Activated CD8-positive, alpha-beta memory T cell treated with anti-CD3 and anti-CD28 coated beads for 36 hours (primary cell): ENCODE results near the gene SURF4. TPM values are rescaled to one million over a fixed set of nuclear protein-coding genes. Genes with fewer than 3 reads are reported as not detected.
"Not testable (repeated sequence)": the region's sequence is repeated elsewhere in the genome, so short reads cannot be mapped to it uniquely, and the experiment has no call there.

ENCODE experiments used
- CTCF ChIA-PET: fragments of 350-600 bp; sonication (Branson Sonifier 250); formaldehyde crosslinking; loops from one replicate; lab custom pipeline; 2021; ENCODE audit warnings: antibody characterized with exemption; lab: Charles Lee
- POLR2A ChIA-PET: fragments of 350-600 bp; sonication (Branson Sonifier 250); formaldehyde crosslinking; loops from one replicate; lab custom pipeline; 2021; ENCODE audit warnings: antibody characterized with exemption; lab: Charles Lee
- total RNA-seq, 2 experiments: library from RNA; stranded (reverse); gene quantifications; one replicate each; pipeline ENCODE4 v1.2.3, GENCODE V29; 2021

Gene SURF4
- total RNA-seq, 2 experiments from 2014 or later = 260 to 276 TPM

DNA sequence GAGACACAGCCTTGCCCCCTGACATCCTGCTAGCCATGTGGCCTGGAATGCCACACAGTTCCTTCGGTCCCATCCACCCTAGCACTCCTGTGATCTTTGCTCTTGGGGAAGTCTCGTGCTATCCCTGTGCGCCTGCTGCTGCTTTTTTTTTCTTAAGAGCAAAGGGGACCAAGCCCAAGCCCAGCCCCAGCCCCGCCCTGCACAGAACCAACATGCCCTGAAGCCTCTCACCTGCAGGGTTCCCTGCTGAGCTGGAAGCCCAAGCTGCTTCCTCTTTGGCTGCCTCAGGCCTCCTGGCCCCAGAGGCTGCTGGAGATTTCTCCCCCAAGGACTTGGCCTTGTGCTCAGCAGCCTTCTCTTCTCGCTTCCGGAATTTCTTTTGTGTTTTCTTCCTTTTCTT lies 41.7 kb downstream of the SURF4 start:
- ChIA-PET CTCF (no interaction called here), POLR2A (no interaction called here)

DNA sequence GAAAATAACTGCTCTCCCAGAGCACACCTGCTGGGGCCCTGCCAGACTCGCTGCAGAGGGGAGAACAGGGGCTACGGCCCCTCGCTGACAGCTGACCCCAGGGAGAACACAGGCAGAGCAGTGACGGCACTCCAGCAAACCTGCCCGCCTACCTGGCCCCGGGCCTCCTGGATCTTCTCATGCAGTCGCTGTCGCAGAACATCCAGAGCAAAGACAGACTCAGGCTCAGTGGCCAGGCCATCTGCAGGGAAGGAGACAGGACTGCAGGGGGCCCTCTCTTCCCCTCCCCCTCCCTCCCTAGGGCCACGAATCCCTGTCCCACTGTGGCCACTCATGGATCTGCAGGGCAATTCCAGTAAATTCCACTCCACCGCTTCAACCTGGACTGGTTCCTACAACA lies 42.3 kb downstream of the SURF4 start:
- ChIA-PET POLR2A (no interaction called here), CTCF (no interaction called here)

DNA sequence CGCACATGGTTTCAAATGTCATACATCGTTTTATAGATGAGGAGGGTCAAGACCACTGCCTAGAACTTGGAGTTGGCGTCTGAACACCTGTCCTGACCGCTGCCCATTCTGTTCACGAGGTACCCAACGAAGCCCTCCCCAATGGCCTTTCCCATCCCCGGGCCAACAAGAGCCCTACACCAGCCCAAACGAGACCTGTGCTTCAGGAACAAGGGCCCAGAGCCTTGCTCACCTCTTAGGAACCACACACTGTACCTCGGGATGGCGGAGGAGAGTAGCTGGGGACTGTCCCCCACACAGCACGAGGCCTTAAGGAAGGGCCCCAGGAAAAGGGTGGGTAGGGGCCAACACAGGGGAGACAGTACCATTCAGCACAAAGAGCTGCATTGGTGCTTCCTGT lies 42.8 kb downstream of the SURF4 start:
- POLR2A ChIA-PET = no interaction called here
- CTCF ChIA-PET = no interaction called here

- ChIA-PET CTCF (no interaction called here), POLR2A (interaction anchor here (0.5 kb wide), 1 partner anchor 42 kb away, joined by 3 read pairs; no protein-coding TSS in a partner anchor)
These were observed 43.5 kb downstream of the SURF4 start for GRCh38 chr9:133332381-133332730.

GRCh38 chr9:133331641-133332380 lies 44.0 kb downstream of the SURF4 start:
- CTCF ChIA-PET = interaction anchor here (2.5 kb wide), 1 partner anchor 144 kb away, joined by 8 read pairs; no protein-coding TSS in a partner anchor
- POLR2A ChIA-PET = interaction anchor here (0.5 kb wide), 1 partner anchor 43 kb away, joined by 3 read pairs; no protein-coding TSS in a partner anchor

DNA sequence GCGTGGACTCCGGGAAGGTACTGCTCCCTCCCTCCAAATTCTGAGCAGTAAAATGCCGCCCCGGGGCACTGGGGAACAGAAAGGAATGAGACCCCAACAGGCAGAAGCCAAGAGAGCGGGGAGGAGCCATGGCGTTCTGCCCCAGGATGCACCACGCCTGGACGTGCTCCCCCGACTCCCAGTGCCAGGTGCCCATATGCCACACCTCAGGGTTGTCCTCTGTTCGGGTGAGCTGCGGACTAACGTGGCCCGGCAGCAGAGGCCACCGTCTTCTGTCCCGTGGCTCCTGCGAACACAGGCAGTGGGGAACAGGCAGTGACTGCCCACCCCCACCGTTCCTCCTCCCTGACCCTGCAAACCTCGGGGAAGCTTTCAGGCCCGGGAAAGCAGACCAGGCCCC lies 44.6 kb downstream of the SURF4 start:
- POLR2A ChIA-PET = interaction anchor here (1.1 kb wide), 1 partner anchor 41 kb away, joined by 3 read pairs; no protein-coding TSS in a partner anchor
- CTCF ChIA-PET = interaction anchor here (2.5 kb wide), 1 partner anchor 144 kb away, joined by 8 read pairs; no protein-coding TSS in a partner anchor

DNA sequence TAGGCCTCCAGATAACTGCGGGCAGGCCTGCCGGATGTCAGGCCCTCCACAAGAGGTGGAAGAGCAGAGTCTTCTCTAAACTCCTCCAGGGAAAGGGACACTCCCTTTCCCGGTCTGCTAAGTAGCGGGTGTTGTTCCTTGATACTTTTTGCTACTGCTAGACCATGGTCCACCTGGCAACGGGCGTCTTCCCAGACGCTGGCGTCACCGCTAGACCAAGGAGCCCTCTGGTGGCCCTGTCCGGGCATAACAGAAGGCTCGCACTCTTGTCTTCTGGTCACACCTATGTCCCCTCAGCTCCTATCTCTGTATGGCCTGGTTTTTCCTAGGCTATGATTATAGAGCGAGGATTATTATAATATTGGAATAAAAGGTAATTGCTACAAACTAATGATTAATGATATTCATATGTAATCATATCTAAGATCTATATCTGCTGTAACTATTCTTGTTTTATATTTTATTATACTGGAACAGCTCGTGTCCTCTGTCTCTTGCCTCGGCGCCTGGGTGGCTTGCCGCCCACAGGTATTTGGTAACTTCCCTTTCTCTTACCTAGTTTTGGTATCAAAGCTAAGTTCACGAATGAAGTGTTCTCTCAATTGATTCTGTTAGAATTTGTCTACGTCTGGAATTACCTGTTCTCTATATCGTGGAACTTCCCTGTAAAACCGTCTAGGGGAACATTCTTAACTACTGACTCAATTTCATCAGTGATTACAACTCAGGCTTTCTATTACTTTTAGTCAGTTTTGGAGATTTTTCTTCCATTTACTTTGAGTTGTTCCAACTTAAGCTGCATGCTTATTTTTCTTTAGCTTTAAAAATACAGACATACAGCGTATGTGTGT lies 46.3 kb downstream of the SURF4 start:
- CTCF ChIA-PET = interaction anchor here (0.8 to 2.5 kb wide), 4 partner anchors 90 to 226 kb away, joined by 3 to 8 read pairs (median 4); no protein-coding TSS in a partner anchor
- POLR2A ChIA-PET = not testable (repeated sequence)

GRCh38 chr9:133327834-133328484 lies 47.9 kb downstream of the SURF4 start:
- CTCF ChIA-PET = no interaction called here
- POLR2A ChIA-PET = no interaction called here

DNA sequence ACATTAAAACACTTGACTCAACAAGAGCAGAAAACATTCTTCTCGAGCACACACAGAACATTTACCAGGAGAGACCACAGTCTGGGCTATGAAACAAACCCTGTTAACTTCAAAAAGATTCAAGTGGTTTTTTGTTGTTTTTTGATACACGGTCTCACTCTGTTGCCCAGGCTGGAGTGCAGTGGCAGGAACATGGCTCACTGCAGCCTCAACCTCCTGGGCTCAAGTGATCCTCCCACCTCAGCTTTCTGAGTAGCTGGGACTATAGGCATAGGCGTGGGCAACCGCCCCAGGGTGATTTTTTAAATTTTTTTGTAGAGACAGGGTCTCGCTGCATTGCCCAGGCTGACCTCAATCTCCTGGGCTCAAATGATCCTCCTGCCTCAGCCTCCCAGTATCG lies 48.8 kb downstream of the SURF4 start:
- POLR2A ChIA-PET, CTCF ChIA-PET: not testable (repeated sequence)

DNA sequence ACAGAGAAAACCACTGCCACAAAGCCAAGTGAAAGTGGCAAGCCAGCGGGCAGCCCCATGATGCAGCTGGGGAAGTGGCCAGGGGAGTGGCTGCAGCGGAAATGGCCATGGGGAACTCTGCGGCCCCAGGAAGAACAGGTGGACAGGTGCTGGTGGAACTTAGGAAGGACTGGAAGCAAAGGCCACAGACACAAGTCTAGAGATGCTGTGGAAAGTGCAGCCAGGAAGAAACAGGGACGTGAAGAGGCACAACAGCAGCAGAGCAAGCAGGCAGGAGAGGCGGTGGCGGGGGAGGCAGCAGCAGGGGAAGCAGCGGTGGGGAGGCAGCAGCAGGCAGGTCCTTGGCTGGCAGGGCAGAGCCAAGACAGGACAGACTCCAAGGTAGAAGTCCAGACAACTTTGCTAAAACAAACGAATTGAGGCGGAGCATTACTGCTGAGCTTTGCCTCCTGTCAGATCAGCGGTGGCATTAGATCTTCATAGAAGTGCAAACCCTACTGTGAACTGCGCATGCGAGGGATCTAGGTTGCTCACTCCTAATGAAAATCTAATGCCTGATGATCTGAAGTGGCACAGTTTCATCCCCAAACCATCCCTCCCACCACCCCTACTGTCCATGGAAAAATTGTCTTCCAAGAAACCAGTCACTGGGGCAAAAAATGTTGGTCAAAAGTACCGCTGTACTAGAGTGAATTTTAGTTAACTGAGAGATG lies 51.7 kb downstream of the SURF4 start:
- ChIA-PET POLR2A (no interaction called here), CTCF (no interaction called here)

- CTCF ChIA-PET = no interaction called here
- POLR2A ChIA-PET = no interaction called here
These were observed 52.6 kb downstream of the SURF4 start for GRCh38 chr9:133323211-133323610.

DNA sequence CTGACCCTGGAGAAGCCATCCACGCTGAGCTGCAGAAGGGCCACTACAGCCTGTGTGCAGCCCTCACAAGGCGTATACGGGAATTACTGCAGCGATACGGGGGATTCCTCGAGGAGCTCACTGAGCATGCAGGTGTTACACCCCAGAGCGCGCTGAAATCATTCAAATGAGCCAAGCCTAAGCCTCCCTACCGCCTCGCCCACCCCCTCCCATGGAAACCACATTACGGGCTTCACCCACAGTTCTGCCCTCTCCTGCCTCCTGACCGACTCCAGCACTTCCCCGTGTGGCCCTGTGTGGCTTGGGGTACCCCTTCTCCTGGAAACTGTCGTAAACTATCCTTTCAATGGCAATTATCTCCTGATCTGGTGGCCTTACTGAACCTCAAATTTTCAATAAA lies 53.2 kb downstream of the SURF4 start:
- CTCF ChIA-PET = no interaction called here
- POLR2A ChIA-PET = no interaction called here

- ChIA-PET CTCF (no interaction called here), POLR2A (no interaction called here)
These were observed 54.4 kb downstream of the SURF4 start for GRCh38 chr9:133321411-133321935.

DNA sequence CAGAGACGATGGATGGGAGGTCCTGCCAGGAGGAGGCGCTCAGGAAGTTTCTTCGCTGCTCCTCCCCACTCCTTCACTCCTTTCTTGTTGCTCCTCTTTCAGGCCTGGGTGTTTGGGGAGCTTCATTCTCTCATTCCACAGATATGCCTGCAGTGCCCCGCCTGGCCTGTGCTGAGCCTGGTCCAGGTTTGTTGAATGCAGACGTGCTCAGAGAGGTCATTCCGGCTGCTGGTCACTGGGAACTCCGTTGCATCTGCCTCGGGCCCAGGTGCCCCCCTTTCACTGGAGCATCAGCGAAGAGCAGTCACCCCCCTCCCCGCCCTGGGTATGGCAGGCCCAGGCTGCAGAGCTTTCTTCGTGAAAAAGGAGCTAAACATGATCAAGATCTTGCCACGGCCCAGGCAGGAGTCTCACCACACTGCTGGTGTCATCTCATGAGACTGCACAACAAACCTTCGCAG lies 55.4 kb downstream of the SURF4 start:
- POLR2A ChIA-PET = no interaction called here
- CTCF ChIA-PET = interaction anchor here (0.6 to 0.9 kb wide), 2 partner anchors 118 to 165 kb away, joined by 3 read pairs; no protein-coding TSS in a partner anchor

DNA sequence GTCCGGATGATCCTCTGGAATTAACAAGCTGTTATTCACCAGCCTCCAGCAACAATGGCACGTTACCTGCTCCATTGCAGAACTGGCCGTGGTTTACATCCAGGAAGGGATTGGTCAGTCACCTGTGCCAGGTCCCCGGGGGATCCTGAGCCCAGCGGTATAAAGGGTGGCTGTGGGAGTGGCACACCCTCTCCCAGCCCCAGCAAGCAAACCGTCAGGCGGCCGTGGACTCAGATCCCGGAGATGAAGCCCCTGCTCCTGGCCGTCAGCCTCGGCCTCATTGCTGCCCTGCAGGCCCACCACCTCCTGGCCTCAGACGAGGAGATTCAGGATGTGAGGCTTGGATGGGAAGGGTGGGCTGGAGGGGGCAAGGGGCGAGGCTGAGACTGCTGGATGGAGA lies 58.3 kb downstream of the SURF4 start:
- POLR2A ChIA-PET, CTCF ChIA-PET: not testable (repeated sequence)

DNA sequence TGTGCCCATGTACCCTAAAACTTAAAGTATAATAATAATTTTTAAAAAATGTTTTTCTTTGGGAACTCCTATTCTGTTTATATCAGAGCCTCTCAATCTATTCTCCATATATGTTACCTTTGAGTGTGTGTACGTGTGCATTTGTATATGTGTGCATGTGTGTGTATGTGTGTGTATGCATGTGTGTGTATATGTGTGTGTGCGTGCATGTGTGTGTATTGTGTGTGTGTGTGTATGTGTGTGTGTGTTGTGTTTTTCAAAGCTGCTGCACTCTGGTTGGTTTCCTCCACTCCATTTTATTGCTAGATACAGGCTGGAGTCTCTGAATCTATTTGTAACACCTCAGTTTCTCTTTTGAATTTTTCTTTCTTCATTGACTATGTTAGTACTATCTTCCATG lies 59.9 kb downstream of the SURF4 start:
- POLR2A ChIA-PET = no interaction called here
- CTCF ChIA-PET = no interaction called here
